SK-N-SH (cell line): ENCODE data around the gene FOSL1. TPM values are rescaled to one million over a fixed set of nuclear protein-coding genes. Genes with fewer than 3 reads are reported as not detected.

Source experiments
- CTCF ChIA-PET: fragments of 300-600, 350-600 bp; formaldehyde crosslinking; extraction: SDS; loops from one replicate; lab custom pipeline; 2021; lab: Yijun Ruan, JAX
- POLR2A ChIA-PET: fragments of 350-600 bp; sonication (Branson Sonifier 250); formaldehyde crosslinking; extraction: SDS; loops from one replicate; lab custom pipeline; 2020; ENCODE audit warnings: antibody characterized with exemption, inconsistent platforms; lab: Yijun Ruan, JAX
- DNase-seq: peaks from one replicate; pipeline ENCODE4 v3.0.0; 2012
- H2AFZ ChIP-seq: fragments of 200-600 bp; sonication (generic); 2 replicates; pipeline ENCODE4 v1.8.1; 2016; ENCODE audit warnings: antibody characterized with exemption, mild to moderate bottlenecking, low read depth
- H3F3A ChIP-seq: fragments of 200-600 bp; sonication (generic); replicated peaks from 2 replicates; pipeline ENCODE3; 2016; ENCODE audit warnings: antibody characterized with exemption, mild to moderate bottlenecking; ENCODE audit not compliant: insufficient read depth
- H3K27ac ChIP-seq, 2 experiments: fragments of 200-500 bp in 1 of 2; fragments of 200-600 bp in 1 of 2; sonication (Bioruptor generic) in 1 of 2; sonication (generic), shearing (Covaris generic) in 1 of 2; 2 replicates each; pipeline versions ENCODE4 v1.5.1 to v1.6.1; 2014 to 2016; ENCODE audit warnings: low read depth in 2 of 2, inconsistent platforms in 1 of 2, low read length in 1 of 2, mild to moderate bottlenecking in 1 of 2, mixed read lengths in 1 of 2
- H3K27me3 ChIP-seq: fragments of 200-600 bp; sonication (generic), shearing (Covaris generic); 2 replicates; pipeline ENCODE4 v1.6.1; 2016; ENCODE audit warnings: mixed run types; ENCODE audit not compliant: insufficient read depth
- H3K36me3 ChIP-seq, 2 experiments: fragments of 200-500 bp in 1 of 2; fragments of 200-600 bp in 1 of 2; sonication (Bioruptor generic) in 1 of 2; sonication (generic) in 1 of 2; replicated peaks in 1 of 2; 2 replicates each; pipeline versions ENCODE3 to v1.5.1; 2014 to 2016; ENCODE audit warnings: low read length in 1 of 2, mild to moderate bottlenecking in 1 of 2; ENCODE audit not compliant: insufficient read depth in 2 of 2, control insufficient read depth in 1 of 2
- H3K4me1 ChIP-seq, 2 experiments: fragments of 200-500 bp in 1 of 2; fragments of 200-600 bp in 1 of 2; sonication (Bioruptor generic) in 1 of 2; sonication (generic), shearing (Covaris generic) in 1 of 2; 2 replicates each; pipeline versions ENCODE4 v1.5.1 to v1.6.1; 2014 to 2016; ENCODE audit warnings: low read depth in 1 of 2, low read length in 1 of 2, mixed run types in 1 of 2; ENCODE audit not compliant: insufficient read depth in 2 of 2, control insufficient read depth in 1 of 2
- H3K4me2 ChIP-seq: fragments of 200-600 bp; sonication (generic), shearing (Covaris generic); 2 replicates; pipeline ENCODE4 v1.6.1; 2017; ENCODE audit warnings: mixed run types
- H3K4me3 ChIP-seq, 2 experiments: fragments of 200-500 bp in 1 of 2; fragments of 200-600 bp in 1 of 2; sonication (Bioruptor generic) in 1 of 2; sonication (generic), shearing (Covaris generic) in 1 of 2; 2 replicates each; pipeline versions ENCODE4 v1.5.1 to v1.8.1; 2014 to 2016; ENCODE audit warnings: low read depth in 2 of 2, inconsistent platforms in 1 of 2, low read length in 1 of 2, mild to moderate bottlenecking in 1 of 2, mixed read lengths in 1 of 2, moderate library complexity in 1 of 2
- H3K79me2 ChIP-seq: fragments of 200-600 bp; sonication (generic); 2 replicates; pipeline ENCODE4 v1.8.1; 2017; ENCODE audit warnings: mild to moderate bottlenecking; ENCODE audit not compliant: insufficient read depth
- H3K9ac ChIP-seq: fragments of 200-600 bp; sonication (generic); 2 replicates; pipeline ENCODE4 v1.6.1; 2017; ENCODE audit warnings: mixed run types
- H3K9me2 ChIP-seq: fragments of 200-600 bp; sonication (generic); 2 replicates; pipeline ENCODE4 v1.6.1; 2017; ENCODE audit warnings: mixed run types
- H3K9me3 ChIP-seq: fragments of 200-600 bp; sonication (generic); 2 replicates; pipeline ENCODE4 v1.6.1; 2017; ENCODE audit warnings: mixed run types, mild to moderate bottlenecking, moderate library complexity
- H4K20me1 ChIP-seq: fragments of 200-600 bp; sonication (generic); 2 replicates; pipeline ENCODE4 v1.6.1; 2017; ENCODE audit warnings: mild to moderate bottlenecking, mixed run types; ENCODE audit not compliant: insufficient read depth
- CHD2 ChIP-seq: fragments of 150-350 bp; IDR thresholded peaks from 2 replicates; pipeline ENCODE4 v1.6.1; 2018; ENCODE audit warnings: low read length; ENCODE audit not compliant: partially characterized antibody
- CTCF ChIP-seq: fragments of 200-600 bp; sonication (generic); IDR thresholded peaks from 2 replicates; pipeline ENCODE4 v1.6.1; 2017; ENCODE audit warnings: antibody characterized with exemption, mild to moderate bottlenecking, moderate library complexity
- ELF1 ChIP-seq: IDR thresholded peaks from 2 replicates; pipeline ENCODE4 v1.4.0; 2012
- FOXJ3 ChIP-seq: sonication (generic); formaldehyde crosslinking; IDR thresholded peaks from 2 replicates; pipeline ENCODE4 v1.5.1; 2020; ENCODE audit warnings: mild to moderate bottlenecking, missing genetic modification reagents
- FOXM1 ChIP-seq: IDR thresholded peaks from 2 replicates; pipeline ENCODE4 v1.4.0; 2012; ENCODE audit warnings: low read depth, mild to moderate bottlenecking
- GABPA ChIP-seq: IDR thresholded peaks from 2 replicates; pipeline ENCODE4 v1.4.0; 2012; ENCODE audit warnings: low read depth, mild to moderate bottlenecking
- GATA2 ChIP-seq: sonication (generic); formaldehyde crosslinking; IDR thresholded peaks from 2 replicates; pipeline ENCODE4 v1.5.0; 2020; ENCODE audit warnings: mild to moderate bottlenecking, missing genetic modification reagents
- JUND ChIP-seq: IDR thresholded peaks from 2 replicates; pipeline ENCODE4 v1.4.0; 2012
- MAX ChIP-seq: IDR thresholded peaks from 2 replicates; pipeline ENCODE4 v1.4.0; 2012; ENCODE audit warnings: low read depth
- MEF2A ChIP-seq: IDR thresholded peaks from 2 replicates; pipeline ENCODE4 v1.4.0; 2012; ENCODE audit warnings: low read depth, borderline replicate concordance
- MXI1 ChIP-seq: IDR thresholded peaks from 2 replicates; pipeline ENCODE4 v1.6.1; 2012; ENCODE audit warnings: mild to moderate bottlenecking, low read depth, low read length, improper control_type of control experiment
- NRF1 ChIP-seq: IDR thresholded peaks from 2 replicates; pipeline ENCODE4 v1.6.1; 2012; ENCODE audit warnings: low read depth, mild to moderate bottlenecking, low read length
- REST ChIP-seq: IDR thresholded peaks from 2 replicates; pipeline ENCODE4 v1.6.1; 2012; ENCODE audit warnings: mild to moderate bottlenecking, low read depth, low read length, moderate library complexity
- SIN3A ChIP-seq: IDR thresholded peaks from 2 replicates; pipeline ENCODE4 v1.6.1; 2012; ENCODE audit warnings: low read depth, mild to moderate bottlenecking, low read length, moderate library complexity, borderline replicate concordance
- SMC3 ChIP-seq: IDR thresholded peaks from 2 replicates; pipeline ENCODE4 v1.6.1; 2012; ENCODE audit warnings: low read depth, low read length, improper control_type of control experiment
- YY1 ChIP-seq: IDR thresholded peaks from 2 replicates; pipeline ENCODE4 v1.4.0; 2012; ENCODE audit warnings: low read depth, mild to moderate bottlenecking
- WGBS: methylation state at CpG from one replicate; pipeline ENCODE4 v1.1.6; 2017; ENCODE audit warnings: low lambda C conversion rate; 5-methylcytosine and 5-hydroxymethylcytosine counted together
- polyA plus RNA-seq, 3 experiments: library from polyadenylated mRNA; depleted of rRNA; stranded (reverse); fragments of >200 nt; gene quantifications; 2 replicates each; pipeline ENCODE4 v1.2.3, GENCODE V29; 2012
- TF ChIP-seq, protein P1 (sequence below): fragments of 150-350 bp; IDR thresholded peaks from 2 replicates; pipeline ENCODE4 v1.6.1; 2016; ENCODE audit warnings: mild to moderate bottlenecking, low read depth, low read length
- TF ChIP-seq, protein P2 (sequence below): IDR thresholded peaks from 2 replicates; pipeline ENCODE4 v1.4.0; 2012; ENCODE audit warnings: low read depth, borderline replicate concordance

Gene FOSL1
- polyA plus RNA-seq, 1 of the 3 experiments (the other 2 are of a cell fraction): 30.1 TPM

GRCh38 chr11:65849771-65850216, 50.4 kb downstream of the FOSL1 start:
- POLR2A ChIA-PET: interaction anchor here (0.6 to 2.7 kb wide), 5 partner anchors 10 to 235 kb away, joined by 3 to 13 read pairs (median 3); partner anchors contain the start of genes MUS81, PCNX3 and SNX32
- Histone ChIP-seq H3K79me2 (peaks cover 13% of the 10 kb centered on the region), H3K9me2 (no peaks in the 10 kb centered on the region), H3K4me3 (no peak overlapping the region), H3K9ac (no peak overlapping the region), H3K9me3 (no peaks in the 10 kb centered on the region), H3K27me3 (no peaks in the 10 kb centered on the region), H3K4me1 (peaks cover 0 to 7% of the 10 kb centered on the region in 2 experiments; a peak in 1 of 4 replicates), H3K27ac (no peak overlapping the region), H2AFZ (no peak overlapping the region), H3K36me3 (peaks cover 25 to 36% of the 10 kb centered on the region in 2 experiments), H3K4me2 (no peak overlapping the region), H3F3A (peaks cover 47% of the 10 kb centered on the region), H4K20me1 (peaks cover 28% of the 10 kb centered on the region)
- WGBS: 73% methylated on average over 15 of the region's 16 CpGs
- DNase-seq: peak; percentile 37
- TF ChIP-seq FOXJ3 (CRISPR knock-in tag) (no peak), CTCF (no peak), YY1 (no peak), REST (no peak), GABPA (no peak), MXI1 (no peak)
- CTCF ChIA-PET: interaction anchor here (1.0 to 5.3 kb wide), 9 partner anchors 11 to 138 kb away, joined by 3 to 30 read pairs (median 4); partner anchors contain the start of genes FIBP, KAT5, MUS81 and SNX32

DNA sequence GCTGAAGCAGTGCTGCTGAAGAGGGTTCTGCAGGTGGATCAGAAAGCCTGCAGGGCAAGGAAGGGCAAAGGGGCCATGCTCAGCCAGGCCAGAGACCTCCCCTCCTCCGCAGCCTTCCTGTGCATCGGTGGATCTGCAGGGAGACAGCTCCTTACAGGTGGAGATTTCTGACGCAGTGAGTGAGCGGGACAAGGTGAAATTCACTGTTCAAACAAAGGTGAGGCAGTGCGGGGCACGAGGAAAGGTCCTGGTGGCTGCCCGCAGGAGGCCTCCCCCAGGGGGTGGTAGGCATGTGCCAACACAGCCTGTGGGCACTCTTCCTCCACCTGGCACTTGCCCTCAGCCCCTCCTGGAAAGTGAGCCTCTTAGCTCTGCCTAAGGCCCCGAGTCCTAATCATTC, 50.8 kb downstream of the FOSL1 start:
- Histone ChIP-seq H4K20me1 (peaks cover 24% of the 10 kb centered on the region), H3F3A (peaks cover 42% of the 10 kb centered on the region), H3K4me2 (no peak overlapping the region), H3K27ac (no peak overlapping the region), H3K9ac (no peak overlapping the region), H3K27me3 (no peaks in the 10 kb centered on the region), H3K36me3 (peaks cover 21 to 31% of the 10 kb centered on the region in 2 experiments), H2AFZ (no peak overlapping the region), H3K4me3 (no peak overlapping the region), H3K4me1 (peaks cover 0 to 7% of the 10 kb centered on the region in 2 experiments; a peak in 1 of 4 replicates), H3K79me2 (peaks cover 9% of the 10 kb centered on the region), H3K9me2 (no peaks in the 10 kb centered on the region), H3K9me3 (no peaks in the 10 kb centered on the region)
- ChIA-PET POLR2A (interaction anchor here (0.6 to 2.7 kb wide), 3 partner anchors 11 to 70 kb away, joined by 3 to 13 read pairs (median 3); partner anchors contain the start of gene MUS81), CTCF (interaction anchor here (1.3 to 5.3 kb wide), 6 partner anchors 11 to 138 kb away, joined by 3 to 30 read pairs (median 4); partner anchors contain the start of genes FIBP, KAT5 and MUS81)
- DNase-seq: peak; percentile 12
- no peak for TF ChIP-seq MAX
- TF ChIP-seq SIN3A: no peak
- TF ChIP-seq, protein P1, sequence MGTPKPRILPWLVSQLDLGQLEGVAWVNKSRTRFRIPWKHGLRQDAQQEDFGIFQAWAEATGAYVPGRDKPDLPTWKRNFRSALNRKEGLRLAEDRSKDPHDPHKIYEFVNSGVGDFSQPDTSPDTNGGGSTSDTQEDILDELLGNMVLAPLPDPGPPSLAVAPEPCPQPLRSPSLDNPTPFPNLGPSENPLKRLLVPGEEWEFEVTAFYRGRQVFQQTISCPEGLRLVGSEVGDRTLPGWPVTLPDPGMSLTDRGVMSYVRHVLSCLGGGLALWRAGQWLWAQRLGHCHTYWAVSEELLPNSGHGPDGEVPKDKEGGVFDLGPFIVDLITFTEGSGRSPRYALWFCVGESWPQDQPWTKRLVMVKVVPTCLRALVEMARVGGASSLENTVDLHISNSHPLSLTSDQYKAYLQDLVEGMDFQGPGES: no peak
- TF ChIP-seq MEF2A: no peak
- no peak for TF ChIP-seq NRF1
- TF ChIP-seq ELF1: no peak
- TF ChIP-seq JUND: no peak
- TF ChIP-seq, protein P2, sequence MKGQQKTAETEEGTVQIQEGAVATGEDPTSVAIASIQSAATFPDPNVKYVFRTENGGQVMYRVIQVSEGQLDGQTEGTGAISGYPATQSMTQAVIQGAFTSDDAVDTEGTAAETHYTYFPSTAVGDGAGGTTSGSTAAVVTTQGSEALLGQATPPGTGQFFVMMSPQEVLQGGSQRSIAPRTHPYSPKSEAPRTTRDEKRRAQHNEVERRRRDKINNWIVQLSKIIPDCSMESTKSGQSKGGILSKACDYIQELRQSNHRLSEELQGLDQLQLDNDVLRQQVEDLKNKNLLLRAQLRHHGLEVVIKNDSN: no peak
- TF ChIP-seq CHD2: no peak
- no peak for TF ChIP-seq GATA2 (CRISPR knock-in tag)
- no peak for TF ChIP-seq YY1
- no peak for TF ChIP-seq FOXM1
- TF ChIP-seq SMC3: no peak
- WGBS: 67% methylated on average over 8 of the region's 8 CpGs
